Pancreas (tissue), 10 donors: ENCODE results near the gene PLS1. TPM values are rescaled to one million over a fixed set of nuclear protein-coding genes. Genes with fewer than 3 reads are reported as not detected.
"Not testable (repeated sequence)": the region's sequence is repeated elsewhere in the genome, so short reads cannot be mapped to it uniquely, and the experiment has no call there.

ENCODE experiments used
- ATAC-seq, 4 donors: fragments of 200-7000 bp; cut with Tn5 transposase; one replicate each; pipeline versions ENCODE4 v1.8.0 to v1.9.1; 2020; ENCODE audit warnings: mild to moderate bottlenecking in 4 of 4, moderate library complexity in 4 of 4
- DNase-seq, 6 donors: peaks; one replicate each; pipeline ENCODE4 v3.0.0-alpha.2; 2020
- FAIRE-seq: peaks from 2 replicates; lab custom pipeline; 2012; peaks lifted over from hg19 to GRCh38; lab: Jason Lieb, UNC
- H3K27ac ChIP-seq, 4 donors: fragments of 200-600 bp; sonication (generic); 1 replicate in 3 of 4; 2 replicates in 1 of 4; pipeline versions ENCODE4 v1.5.0 to v1.8.0; 2020
- H3K27me3 ChIP-seq, 4 donors: fragments of 200-600 bp; one replicate each; pipeline ENCODE4 v1.8.0; 2021
- H3K36me3 ChIP-seq, 3 donors: fragments of 200-600 bp; sonication (generic) in 1 of 3; one replicate each; pipeline versions ENCODE4 v1.5.0 to v1.8.0; 2020 to 2021
- H3K4me1 ChIP-seq, 3 donors: fragments of 200-600 bp; one replicate each; pipeline ENCODE4 v1.8.0; 2021
- H3K4me3 ChIP-seq, 4 donors: fragments of 200-600 bp; sonication (generic) in 2 of 4; one replicate each; pipeline versions ENCODE4 v1.5.0 to v1.8.0; 2020 to 2021
- H3K9me3 ChIP-seq, 4 donors: fragments of 200-600 bp; one replicate each; pipeline ENCODE4 v1.8.0; 2021
- WGBS, 2 donors: extraction: QIAGEN DNeasy Blood & Tissue Kit; methylation state at CpG; one replicate each; pipeline ENCODE4 v1.1.7; 2013; 5-methylcytosine and 5-hydroxymethylcytosine counted together
- intact Hi-C, 3 donors: fragments of 100-400 bp; cut with DNase I; formaldehyde crosslinking; loops; one replicate each; pipeline versions ENCODE4 v1.11.1 to v1.14.2; 2022
- polyA plus RNA-seq, 2 donors: library from polyadenylated mRNA; stranded (reverse); fragments of 200-250 nt; gene quantifications; one replicate each; pipeline ENCODE4 v1.2.3, GENCODE V29; 2013
- total RNA-seq, 6 donors: library from RNA; stranded (reverse); fragmentation: NEBNext Ultra II Directional in 4 of 6; extraction: Animal tissue kit (Norgen Biotek cat#: 25700) in 4 of 6; gene quantifications; one replicate each; pipeline versions ENCODE4 v1.2.1 to v1.2.4, GENCODE V29; 2021 to 2023
- TF ChIP-seq, protein P1 (sequence below), 4 donors: fragments of 200-600 bp; sonication (generic) in 3 of 4; IDR thresholded peaks; one replicate each; pipeline versions ENCODE4 v1.5.0 to v1.8.0; 2021; ENCODE audit warnings: antibody characterized with exemption in 4 of 4
- donor health status: healthy with polysubstance abuse.
- donor health status: DM: no; HTN: no; CAD: no; lungs with moderate emphysema.
- donor health status: DM: no; HTN: no; CAD: no.
- donor health status: control.
- donor health status: control.
- donor health status: Bipolar disorder and iron deficiency.
- donor health status: DM: yes; HTN: yes; CAD: no.
- donor health status: DM: no; HTN: no; CAD: no.
- donor health status: DM: no; HTN: no; CAD: no.
- donor health status: DM: yes; HTN: yes; CAD: no.

Gene PLS1, protein sequence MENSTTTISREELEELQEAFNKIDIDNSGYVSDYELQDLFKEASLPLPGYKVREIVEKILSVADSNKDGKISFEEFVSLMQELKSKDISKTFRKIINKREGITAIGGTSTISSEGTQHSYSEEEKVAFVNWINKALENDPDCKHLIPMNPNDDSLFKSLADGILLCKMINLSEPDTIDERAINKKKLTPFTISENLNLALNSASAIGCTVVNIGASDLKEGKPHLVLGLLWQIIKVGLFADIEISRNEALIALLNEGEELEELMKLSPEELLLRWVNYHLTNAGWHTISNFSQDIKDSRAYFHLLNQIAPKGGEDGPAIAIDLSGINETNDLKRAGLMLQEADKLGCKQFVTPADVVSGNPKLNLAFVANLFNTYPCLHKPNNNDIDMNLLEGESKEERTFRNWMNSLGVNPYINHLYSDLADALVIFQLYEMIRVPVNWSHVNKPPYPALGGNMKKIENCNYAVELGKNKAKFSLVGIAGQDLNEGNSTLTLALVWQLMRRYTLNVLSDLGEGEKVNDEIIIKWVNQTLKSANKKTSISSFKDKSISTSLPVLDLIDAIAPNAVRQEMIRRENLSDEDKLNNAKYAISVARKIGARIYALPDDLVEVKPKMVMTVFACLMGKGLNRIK
- 10 to 100 TPM in 3 of 6 donors, 1 to 10 TPM in 3; 7.6 to 23.6 (median 11.4) TPM for total RNA-seq
- polyA plus RNA-seq = 10 to 100 TPM in 1 of 2 donors, 1 to 10 TPM in 1; 3.0 to 10.6 TPM

DNA sequence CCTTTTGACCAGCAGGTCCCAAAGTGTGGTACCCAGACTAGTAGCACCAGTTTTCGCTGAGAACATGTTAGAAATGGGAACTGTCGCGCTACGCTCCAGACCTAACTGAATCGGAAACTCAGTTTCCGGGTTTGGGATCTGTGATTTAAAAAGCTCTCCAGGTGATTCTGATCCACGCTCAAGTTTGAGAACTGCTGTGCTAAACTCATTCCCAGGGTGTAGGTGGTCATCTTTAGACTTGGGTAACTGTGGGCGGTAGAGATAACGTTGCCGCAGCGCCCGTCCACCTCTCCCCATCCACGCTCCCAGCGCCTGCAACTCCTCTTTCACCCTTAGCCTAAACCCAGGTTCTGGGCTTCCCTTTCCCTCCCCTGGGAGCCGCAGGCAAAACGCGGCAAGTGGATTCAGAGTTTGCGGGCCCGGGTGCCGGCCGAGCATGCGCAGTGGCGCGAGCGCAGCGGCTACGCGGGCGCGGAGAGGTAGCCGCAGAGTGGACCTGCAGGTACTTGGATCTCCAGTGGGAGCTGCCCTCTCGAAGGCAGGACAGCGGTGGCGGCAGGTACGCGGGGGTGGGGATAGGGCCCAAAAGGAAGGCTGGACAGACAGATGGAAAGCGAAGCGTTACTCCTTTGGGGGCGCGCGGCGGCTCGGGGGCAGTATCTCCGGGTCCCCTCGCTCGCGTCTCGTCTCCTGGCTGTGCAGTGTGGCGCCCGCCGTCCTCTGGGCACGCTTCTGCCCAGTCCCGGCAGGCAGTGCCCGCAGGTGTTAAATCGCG is at the start of gene PLS1:
Gene PLS1 (plus strand): TSS at position 443 of the 775 bp plus-strand sequence. CDS start 67,845 bp downstream, outside the sequence.
- H3K9me3 ChIP-seq = no peaks in the 10 kb centered on the region
- peaks cover 0 to 3% (median 0%) of the 10 kb centered on the region in 3 donors for H3K4me1 ChIP-seq
- H3K27me3 ChIP-seq = no peaks in the 10 kb centered on the region
- intact Hi-C loops = no loop called here
- ATAC-seq (peak; percentile 90 to 98 (median 96)), DNase-seq (peak; percentile 85 to 96 (median 94)), FAIRE-seq (no peak)
- 0 to 1% methylated on average over 56 of the region's 56 CpGs for WGBS, 2 donors
- peak within 1 kb of the TSS; percentile 75 to 94 (median 87) for H3K27ac ChIP-seq
- H3K4me3 ChIP-seq = peak within 1 kb of the TSS; percentile 35 to 70 (median 61)
- no peaks in the 10 kb centered on the region for H3K36me3 ChIP-seq
- TF ChIP-seq, protein P1, sequence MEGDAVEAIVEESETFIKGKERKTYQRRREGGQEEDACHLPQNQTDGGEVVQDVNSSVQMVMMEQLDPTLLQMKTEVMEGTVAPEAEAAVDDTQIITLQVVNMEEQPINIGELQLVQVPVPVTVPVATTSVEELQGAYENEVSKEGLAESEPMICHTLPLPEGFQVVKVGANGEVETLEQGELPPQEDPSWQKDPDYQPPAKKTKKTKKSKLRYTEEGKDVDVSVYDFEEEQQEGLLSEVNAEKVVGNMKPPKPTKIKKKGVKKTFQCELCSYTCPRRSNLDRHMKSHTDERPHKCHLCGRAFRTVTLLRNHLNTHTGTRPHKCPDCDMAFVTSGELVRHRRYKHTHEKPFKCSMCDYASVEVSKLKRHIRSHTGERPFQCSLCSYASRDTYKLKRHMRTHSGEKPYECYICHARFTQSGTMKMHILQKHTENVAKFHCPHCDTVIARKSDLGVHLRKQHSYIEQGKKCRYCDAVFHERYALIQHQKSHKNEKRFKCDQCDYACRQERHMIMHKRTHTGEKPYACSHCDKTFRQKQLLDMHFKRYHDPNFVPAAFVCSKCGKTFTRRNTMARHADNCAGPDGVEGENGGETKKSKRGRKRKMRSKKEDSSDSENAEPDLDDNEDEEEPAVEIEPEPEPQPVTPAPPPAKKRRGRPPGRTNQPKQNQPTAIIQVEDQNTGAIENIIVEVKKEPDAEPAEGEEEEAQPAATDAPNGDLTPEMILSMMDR (IDR thresholded peaks at IDR 0.05) = no peak

DNA sequence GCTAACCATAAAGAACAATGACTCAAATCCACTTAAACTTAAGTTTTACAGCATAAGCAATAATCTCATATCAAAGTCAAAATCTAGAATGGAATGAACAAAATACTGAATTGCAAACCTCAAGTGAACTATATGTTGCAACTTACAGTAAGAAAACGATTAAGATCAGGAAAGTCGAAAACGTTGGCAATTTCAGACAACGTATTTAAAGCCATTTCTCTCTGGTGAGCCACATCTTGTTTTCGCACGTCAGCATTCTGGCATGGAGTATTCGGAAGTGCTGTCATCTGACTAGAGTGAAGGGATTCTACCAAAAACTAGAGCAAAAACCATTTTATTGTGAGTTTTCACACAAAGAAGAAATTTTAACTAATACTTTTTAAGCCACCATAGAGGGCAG is 46.2 kb upstream of the PLS1 start:
- Histone ChIP-seq H3K9me3 (no peaks in the 10 kb centered on the region), H3K36me3 (peaks cover 0 to 17% (median 0%) of the 10 kb centered on the region in 3 donors), H3K4me3 (no peak overlapping the region), H3K27ac (no peak overlapping the region), H3K27me3 (no peaks in the 10 kb centered on the region), H3K4me1 (no peaks in the 10 kb centered on the region)
- 93 to 94% methylated on average over 7 of the region's 7 CpGs for WGBS, 2 donors
- TF ChIP-seq, protein P1 (IDR thresholded peaks at IDR 0.05) = no peak
- no peak for FAIRE-seq
- intact Hi-C loops = no loop called here
- no peak for DNase-seq
- ATAC-seq = no peak

DNA sequence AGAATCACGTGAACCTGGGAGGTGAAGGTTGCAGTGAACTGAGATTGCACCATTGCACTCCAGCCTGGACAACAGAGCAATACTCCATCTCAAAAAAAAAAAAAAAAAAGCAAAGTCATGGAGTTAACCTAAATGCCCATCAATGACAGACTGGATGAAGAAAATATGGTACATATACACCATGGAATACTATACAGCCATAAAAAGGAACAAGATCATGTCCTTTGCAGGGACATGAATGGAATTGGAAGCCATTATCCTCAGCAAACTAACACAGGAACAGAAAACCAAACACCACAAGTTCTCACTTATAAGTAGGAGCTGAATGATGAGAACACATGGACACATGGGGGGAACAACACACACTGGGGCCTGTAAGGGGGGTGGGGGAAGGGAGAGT is 43.6 kb upstream of the PLS1 start:
- WGBS, 2 donors = 91 to 95% methylated on average over 1 of the region's 1 CpG
- FAIRE-seq = not testable (repeated sequence)

DNA sequence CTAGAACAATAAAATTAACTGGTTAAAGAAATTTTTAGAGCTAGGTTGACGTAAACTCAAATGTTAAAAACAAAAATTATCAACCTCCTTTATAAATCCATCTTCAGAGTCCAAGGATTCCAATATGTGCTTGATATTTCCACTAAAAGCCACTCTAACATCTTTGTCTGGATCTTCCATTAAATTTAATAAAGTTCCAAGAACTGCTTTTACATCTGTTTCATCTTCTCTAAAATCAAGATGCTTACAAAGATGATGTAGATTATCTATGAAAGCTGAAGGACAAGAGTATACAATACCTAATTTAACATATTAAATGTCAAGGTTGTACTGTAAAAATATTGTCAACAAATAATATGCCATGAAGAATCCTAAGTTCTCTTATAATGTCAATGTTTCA is 42.5 kb upstream of the PLS1 start:
- Histone ChIP-seq H3K4me1 (no peaks in the 10 kb centered on the region), H3K36me3 (peaks cover 0 to 28% (median 3%) of the 10 kb centered on the region in 3 donors), H3K27me3 (no peaks in the 10 kb centered on the region), H3K4me3 (no peak overlapping the region), H3K27ac (no peak overlapping the region), H3K9me3 (no peaks in the 10 kb centered on the region)
- FAIRE-seq (peak; percentile 51), DNase-seq (no peak), ATAC-seq (no peak)
- WGBS, 2 donors = 94 to 96% methylated on average over 1 of the region's 1 CpG
- intact Hi-C loops = no loop called here
- TF ChIP-seq, protein P1 (IDR thresholded peaks at IDR 0.05) = no peak

More for the DNA sequence above, 43.6 kb upstream of the PLS1 start:
- DNase-seq, H3K4me1 ChIP-seq, ATAC-seq, intact Hi-C loops, H3K9me3 ChIP-seq, H3K27me3 ChIP-seq, H3K27ac ChIP-seq, H3K4me3 ChIP-seq: not testable (repeated sequence)
- peaks cover 0 to 28% (median 3%) of the 10 kb centered on the region in 3 donors for H3K36me3 ChIP-seq

DNA sequence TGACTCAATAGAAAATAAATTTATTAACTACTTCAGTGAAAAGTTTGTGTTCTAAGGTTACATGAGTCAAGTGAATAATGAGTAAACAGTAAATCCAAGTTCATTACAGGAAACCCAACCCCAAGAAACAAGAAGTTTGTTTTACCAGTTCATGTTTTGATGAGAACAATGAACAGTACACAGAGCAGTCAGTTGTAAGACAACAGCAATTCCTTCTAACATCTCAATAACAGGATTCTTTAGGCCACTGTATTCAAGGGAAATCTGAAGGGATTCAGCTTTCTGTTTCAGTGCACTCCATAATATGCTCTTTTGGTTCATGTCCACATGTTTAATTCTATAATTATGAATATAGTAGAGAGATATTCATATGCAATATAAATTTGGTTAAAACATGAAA is 36.1 kb upstream of the PLS1 start:
- DNase-seq (no peak), ATAC-seq (no peak), FAIRE-seq (no peak)
- Histone ChIP-seq H3K36me3 (peaks cover 0 to 17% (median 3%) of the 10 kb centered on the region in 3 donors), H3K4me1 (no peaks in the 10 kb centered on the region), H3K27ac (no peak overlapping the region), H3K27me3 (no peaks in the 10 kb centered on the region), H3K9me3 (no peaks in the 10 kb centered on the region), H3K4me3 (no peak overlapping the region)
- TF ChIP-seq, protein P1 (IDR thresholded peaks at IDR 0.05) = no peak
- intact Hi-C loops = no loop called here
